Rectal smooth muscle tissue (tissue), 1 donor: Measurements from ENCODE around the gene TLCD2.
A peak's percentile ranks its signal among the peaks of the same experiment; 100 is the strongest.

ENCODE experiments used
- H3K27ac ChIP-seq: one replicate; pipeline ENCODE4 v1.7.0; 2013; ENCODE audit warnings: low read depth, low read length, inconsistent platforms
- H3K27me3 ChIP-seq: one replicate; pipeline ENCODE4 v1.7.0; 2013; ENCODE audit warnings: low read length; ENCODE audit not compliant: control insufficient read depth, insufficient read depth
- H3K36me3 ChIP-seq: one replicate; pipeline ENCODE4 v1.7.0; 2013; ENCODE audit warnings: low read length; ENCODE audit not compliant: control insufficient read depth, insufficient read depth
- H3K4me1 ChIP-seq: one replicate; pipeline ENCODE4 v1.7.0; 2013; ENCODE audit warnings: low read length; ENCODE audit not compliant: control insufficient read depth, insufficient read depth
- H3K4me3 ChIP-seq: one replicate; pipeline ENCODE4 v1.7.0; 2013; ENCODE audit warnings: low read length
- H3K9ac ChIP-seq: one replicate; pipeline ENCODE4 v1.7.0; 2013; ENCODE audit warnings: low read length

The TLCD2 gene, protein sequence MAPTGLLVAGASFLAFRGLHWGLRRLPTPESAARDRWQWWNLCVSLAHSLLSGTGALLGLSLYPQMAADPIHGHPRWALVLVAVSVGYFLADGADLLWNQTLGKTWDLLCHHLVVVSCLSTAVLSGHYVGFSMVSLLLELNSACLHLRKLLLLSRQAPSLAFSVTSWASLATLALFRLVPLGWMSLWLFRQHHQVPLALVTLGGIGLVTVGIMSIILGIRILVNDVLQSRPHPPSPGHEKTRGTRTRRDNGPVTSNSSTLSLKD

DNA sequence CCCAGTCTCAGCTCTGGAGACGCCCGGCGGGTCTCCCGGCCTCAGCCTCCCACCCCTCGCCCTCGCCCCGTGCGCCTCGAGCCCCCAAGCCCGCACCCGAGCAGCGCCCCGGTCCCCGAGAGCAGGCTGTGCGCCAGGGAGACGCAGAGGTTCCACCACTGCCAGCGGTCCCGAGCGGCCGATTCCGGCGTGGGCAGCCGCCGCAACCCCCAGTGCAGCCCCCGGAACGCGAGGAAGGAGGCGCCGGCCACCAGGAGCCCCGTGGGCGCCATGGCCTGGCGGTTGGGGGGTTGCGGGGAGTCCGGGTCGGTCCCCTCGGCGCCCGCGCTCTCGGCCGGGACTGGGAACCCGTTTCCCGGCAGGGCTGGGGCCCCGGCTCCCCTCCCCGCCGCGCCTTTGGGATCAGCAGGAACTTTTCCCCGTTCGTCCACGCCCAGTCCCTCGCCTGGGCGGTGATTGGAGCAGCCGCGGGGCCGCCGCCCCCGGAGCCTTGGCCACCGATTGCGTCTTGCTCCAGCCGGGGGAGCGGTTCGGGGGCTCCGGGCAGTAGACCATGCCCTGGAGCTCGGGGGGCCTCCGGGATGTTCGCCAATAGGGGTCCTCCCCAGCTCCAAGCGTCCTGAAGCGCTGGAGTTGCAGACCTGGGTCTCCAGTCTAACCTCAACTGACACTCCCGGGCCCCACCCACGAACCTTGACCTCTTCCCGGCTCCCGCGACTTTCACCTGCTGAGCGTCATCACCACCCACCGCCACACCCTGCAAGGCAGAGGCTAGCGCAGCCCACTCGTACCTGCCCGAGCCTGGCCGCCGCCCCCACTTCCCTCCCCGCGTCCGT is at the start of gene TLCD2:
TLCD2 (minus strand) TSS at position 407 of the 836 bp plus-strand sequence; CDS start at position 272, 135 bp downstream.
- H3K36me3 ChIP-seq = peaks cover 13% of the 10 kb centered on the region
- peaks cover 15% of the 10 kb centered on the region for H3K4me1 ChIP-seq
- no peaks in the 10 kb centered on the region for H3K27me3 ChIP-seq
- peak within 1 kb of the TSS; percentile 64 for H3K27ac ChIP-seq
- peak within 1 kb of the TSS; percentile 41 for H3K9ac ChIP-seq
- peak within 1 kb of the TSS; percentile 68 for H3K4me3 ChIP-seq

GRCh38 chr17:1759529-1759928 is 49.4 kb upstream of the TLCD2 start:
- no peak overlapping the region for H3K27ac ChIP-seq

GRCh38 chr17:1758807-1759206 is 48.6 kb upstream of the TLCD2 start:
- H3K27me3 ChIP-seq = no peaks in the 10 kb centered on the region
- no peak overlapping the region for H3K9ac ChIP-seq
- no peaks in the 10 kb centered on the region for H3K36me3 ChIP-seq
- H3K27ac ChIP-seq = no peak overlapping the region
- H3K4me3 ChIP-seq = no peak overlapping the region
- no peaks in the 10 kb centered on the region for H3K4me1 ChIP-seq

More at GRCh38 chr17:1759529-1759928, 49.4 kb upstream of the TLCD2 start:
- Histone ChIP-seq H3K27me3 (no peaks in the 10 kb centered on the region), H3K36me3 (no peaks in the 10 kb centered on the region), H3K9ac (no peak overlapping the region), H3K4me1 (no peaks in the 10 kb centered on the region), H3K4me3 (no peak overlapping the region)

DNA sequence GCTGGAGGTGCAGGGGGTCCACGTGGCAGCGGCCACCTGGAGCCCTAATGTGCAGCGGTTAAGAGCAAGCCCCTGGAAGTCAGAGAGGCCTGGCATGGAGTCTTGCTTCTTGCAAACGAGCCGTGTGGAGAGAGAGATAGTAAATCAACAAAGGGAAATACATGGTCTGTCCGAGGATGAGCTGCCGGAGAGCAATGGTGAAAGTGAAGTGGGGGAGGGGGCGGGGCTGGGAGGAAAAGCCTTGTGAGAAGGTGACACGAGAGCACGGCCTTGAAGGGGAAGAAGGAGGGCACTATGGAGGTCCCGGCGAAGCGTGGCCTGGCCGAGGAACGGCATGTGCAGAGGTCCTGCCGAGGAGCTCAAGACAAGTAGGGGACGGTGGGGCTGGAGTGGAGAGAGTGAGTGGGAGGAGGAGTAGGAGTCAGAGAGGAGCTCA is 45.7 kb upstream of the TLCD2 start:
- no peak overlapping the region for H3K27ac ChIP-seq
- H3K9ac ChIP-seq = no peak overlapping the region
- H3K27me3 ChIP-seq = no peaks in the 10 kb centered on the region
- no peaks in the 10 kb centered on the region for H3K36me3 ChIP-seq
- no peak overlapping the region for H3K4me3 ChIP-seq
- no peaks in the 10 kb centered on the region for H3K4me1 ChIP-seq

- no peaks in the 10 kb centered on the region for H3K4me1 ChIP-seq
- H3K9ac ChIP-seq = no peak overlapping the region
- no peak overlapping the region for H3K4me3 ChIP-seq
- H3K36me3 ChIP-seq = no peaks in the 10 kb centered on the region
- H3K27me3 ChIP-seq = no peaks in the 10 kb centered on the region
- H3K27ac ChIP-seq = no peak overlapping the region
These were observed 45.2 kb upstream of the TLCD2 start for GRCh38 chr17:1755252-1755826.

GRCh38 chr17:1754430-1755112 is 44.4 kb upstream of the TLCD2 start:
- Histone ChIP-seq H3K9ac (no peak overlapping the region), H3K4me3 (no peak overlapping the region), H3K27ac (no peak overlapping the region), H3K27me3 (no peaks in the 10 kb centered on the region), H3K4me1 (no peaks in the 10 kb centered on the region), H3K36me3 (no peaks in the 10 kb centered on the region)

GRCh38 chr17:1753767-1754429 is 43.7 kb upstream of the TLCD2 start:
- Histone ChIP-seq H3K9ac (no peak overlapping the region), H3K27ac (no peak overlapping the region), H3K4me3 (no peak overlapping the region), H3K27me3 (no peaks in the 10 kb centered on the region), H3K4me1 (no peaks in the 10 kb centered on the region), H3K36me3 (no peaks in the 10 kb centered on the region)

- Histone ChIP-seq H3K4me1 (no peaks in the 10 kb centered on the region), H3K27ac (no peak overlapping the region), H3K36me3 (no peaks in the 10 kb centered on the region), H3K27me3 (no peaks in the 10 kb centered on the region), H3K9ac (no peak overlapping the region), H3K4me3 (peak overlapping the region; percentile 12)
These were observed 42.5 kb upstream of the TLCD2 start for GRCh38 chr17:1752425-1753262.

GRCh38 chr17:1750628-1751027 is 40.5 kb upstream of the TLCD2 start:
- Histone ChIP-seq H3K9ac (no peak overlapping the region), H3K27ac (no peak overlapping the region), H3K4me1 (no peaks in the 10 kb centered on the region)

DNA sequence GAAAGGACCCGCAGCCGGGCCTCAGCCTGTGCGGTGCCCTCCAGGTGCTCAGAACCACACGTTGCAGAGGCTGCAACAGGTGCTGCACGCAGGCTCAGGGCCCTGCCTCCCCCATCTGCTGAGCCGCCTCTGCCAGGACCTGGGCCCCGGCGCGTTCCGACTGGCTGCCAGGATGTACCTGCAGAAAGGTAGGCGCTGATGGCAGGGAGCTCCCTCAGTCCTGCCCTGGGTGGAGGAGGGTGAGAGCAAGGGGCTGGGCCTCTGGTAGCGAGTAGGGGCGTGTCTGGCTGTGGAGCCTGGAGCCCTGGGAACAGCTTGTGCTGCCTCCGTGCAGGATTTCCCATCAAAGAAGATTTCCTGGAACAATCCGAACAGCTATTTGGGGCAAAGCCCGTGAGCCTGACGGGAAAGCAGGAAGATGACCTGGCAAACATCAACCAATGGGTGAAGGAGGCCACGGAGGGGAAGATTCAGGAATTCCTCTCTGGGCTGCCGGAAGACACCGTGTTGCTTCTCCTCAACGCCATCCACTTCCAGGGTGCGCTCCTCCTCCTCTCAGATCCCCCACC is 36.9 kb upstream of the TLCD2 start:
- Histone ChIP-seq H3K4me3 (no peak overlapping the region), H3K27ac (no peak overlapping the region), H3K4me1 (no peaks in the 10 kb centered on the region), H3K27me3 (no peaks in the 10 kb centered on the region), H3K9ac (no peak overlapping the region), H3K36me3 (no peaks in the 10 kb centered on the region)

More at GRCh38 chr17:1750628-1751027, 40.5 kb upstream of the TLCD2 start:
- Histone ChIP-seq H3K4me3 (no peak overlapping the region), H3K36me3 (no peaks in the 10 kb centered on the region), H3K27me3 (no peaks in the 10 kb centered on the region)

GRCh38 chr17:1745513-1746020 is 35.4 kb upstream of the TLCD2 start:
- Histone ChIP-seq H3K27me3 (no peaks in the 10 kb centered on the region), H3K4me3 (no peak overlapping the region), H3K9ac (no peak overlapping the region), H3K36me3 (no peaks in the 10 kb centered on the region), H3K4me1 (no peaks in the 10 kb centered on the region), H3K27ac (no peak overlapping the region)
